ENCODE data around the gene LIPA.
A peak's percentile ranks its signal among the peaks of the same experiment; 100 is the strongest.
"Not testable (repeated sequence)": the region's sequence is repeated elsewhere in the genome, so short reads cannot be mapped to it uniquely, and the experiment has no call there.

Gene LIPA
- 46.8 to 81.2 reads per million in 2 donors for total RNA-seq

DNA sequence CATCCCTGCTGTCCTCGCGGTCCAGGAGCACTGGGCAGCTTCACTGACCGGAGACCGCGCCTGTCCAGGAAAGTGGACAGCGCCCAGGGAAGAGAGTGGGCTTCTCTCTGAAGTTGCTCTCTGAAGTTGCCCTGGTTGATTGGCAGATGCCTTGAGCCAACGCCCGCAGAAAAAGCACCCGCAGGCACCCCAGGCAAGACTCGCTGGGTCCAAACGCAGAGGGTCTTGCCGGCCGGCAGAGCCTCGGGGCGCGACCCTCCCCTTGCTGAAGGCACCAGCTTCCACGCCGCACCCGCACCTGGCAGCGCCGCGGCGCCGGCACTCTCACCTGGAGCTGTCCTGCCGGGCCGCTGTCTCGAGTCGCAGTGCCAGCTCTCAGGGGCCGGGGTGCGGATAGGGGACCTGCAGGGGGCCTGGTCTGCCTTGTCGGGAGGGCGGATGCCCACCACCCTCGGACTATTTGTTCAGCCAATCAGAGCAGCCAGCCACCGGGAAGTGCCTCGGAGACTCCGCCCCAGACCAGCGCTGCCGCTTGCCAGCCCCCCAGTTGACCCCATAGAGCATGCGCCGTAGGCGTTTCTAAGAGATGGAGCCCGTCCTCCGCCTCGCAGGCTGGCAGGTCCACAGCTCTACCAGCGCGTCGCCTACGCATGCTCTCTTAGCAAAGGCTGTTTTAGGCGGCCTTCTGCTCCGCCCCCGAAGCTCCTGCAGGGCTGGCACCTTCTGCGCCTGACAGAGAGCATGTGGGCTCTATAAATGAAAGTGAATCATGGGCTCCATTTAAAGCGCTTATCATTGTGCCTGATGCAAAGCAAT lies at the start of gene LIPA:
LIPA (minus strand) TSS at position 367 of the 816 bp plus-strand sequence. CDS start 4,127 bp downstream, outside the sequence.
- DNase-seq = peak; percentile 89

- DNase-seq = no peak
Observed at GRCh38 chr10:89301232-89301631, 49.7 kb upstream of the LIPA start.

DNA sequence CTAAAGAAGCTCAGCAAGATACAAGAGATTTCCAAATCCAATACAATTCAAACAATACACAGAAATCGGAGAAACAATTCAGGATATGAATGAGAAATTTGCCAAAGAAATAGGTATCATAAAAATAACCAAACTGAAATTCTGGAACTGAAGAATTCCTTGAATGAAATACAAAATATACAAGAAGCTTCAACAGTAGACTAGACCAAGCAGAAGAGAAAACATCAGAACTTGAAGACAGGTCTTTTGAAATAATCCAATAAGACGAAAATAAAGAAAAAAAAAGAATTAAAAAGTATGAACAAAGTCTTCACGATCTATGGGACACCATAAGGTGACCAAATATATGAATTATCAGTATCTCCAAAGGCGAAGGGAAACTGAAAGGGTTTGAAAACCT lies 47.5 kb upstream of the LIPA start:
- DNase-seq = no peak

DNA sequence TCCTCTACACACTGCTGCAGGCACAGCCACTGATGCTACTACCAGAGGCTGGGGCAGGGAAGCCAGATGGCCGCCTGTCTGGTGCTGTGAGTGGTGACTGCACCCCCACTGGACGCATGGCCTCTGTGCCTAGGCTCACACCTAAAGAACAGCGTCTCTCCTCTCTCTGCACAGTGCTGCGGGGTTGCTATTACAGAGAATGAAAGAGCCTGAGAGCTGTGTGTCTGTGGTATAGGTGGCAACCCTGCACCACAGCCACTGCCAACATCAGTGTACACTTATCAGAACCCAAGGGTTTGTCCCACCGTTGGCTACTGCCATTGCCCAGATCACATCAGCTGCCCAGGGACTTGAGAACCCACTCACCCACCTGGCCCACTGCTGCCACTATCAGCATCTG lies 46.2 kb upstream of the LIPA start:
- DNase-seq = no peak

DNA sequence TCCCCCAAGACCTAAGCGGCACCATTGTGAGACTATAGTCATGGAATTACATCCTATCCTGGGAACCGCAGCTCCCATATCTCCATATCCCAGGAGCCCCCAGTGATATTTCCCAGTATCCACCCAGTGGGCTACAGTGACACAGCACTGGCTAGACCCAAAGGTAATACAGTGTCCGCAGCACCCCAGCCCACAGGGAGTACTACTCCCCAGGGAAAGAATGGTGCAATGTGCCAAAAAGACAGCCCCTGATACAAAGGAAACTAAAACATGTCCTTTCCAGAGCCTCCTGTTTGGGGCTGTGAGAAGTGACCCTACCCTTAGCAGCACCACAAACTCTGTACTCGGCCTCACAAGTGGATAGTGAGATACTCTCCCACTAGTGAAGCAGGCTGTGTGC lies 45.8 kb upstream of the LIPA start:
- no peak for DNase-seq

DNA sequence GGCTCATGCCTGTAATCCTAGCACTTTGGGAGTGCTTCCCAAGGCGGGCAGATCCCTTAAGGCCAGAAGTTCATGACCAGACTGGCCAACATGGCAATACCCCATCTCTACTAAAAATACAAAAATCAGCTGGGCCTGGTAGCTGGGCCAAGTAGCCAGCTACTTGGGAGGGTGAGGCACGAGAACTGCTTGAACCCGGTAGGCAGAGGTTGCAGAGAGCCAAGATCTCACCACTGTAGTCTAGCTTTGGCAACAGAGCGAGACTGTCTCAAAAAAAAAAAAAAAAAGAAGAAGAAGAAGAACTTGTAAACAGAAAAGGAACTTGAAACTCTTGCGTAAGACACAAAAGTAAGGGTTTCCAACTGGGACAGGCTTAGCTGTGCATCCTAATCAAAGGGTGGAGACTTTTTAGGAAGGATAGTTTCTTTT lies 44.7 kb upstream of the LIPA start:
- DNase-seq = no peak

DNA sequence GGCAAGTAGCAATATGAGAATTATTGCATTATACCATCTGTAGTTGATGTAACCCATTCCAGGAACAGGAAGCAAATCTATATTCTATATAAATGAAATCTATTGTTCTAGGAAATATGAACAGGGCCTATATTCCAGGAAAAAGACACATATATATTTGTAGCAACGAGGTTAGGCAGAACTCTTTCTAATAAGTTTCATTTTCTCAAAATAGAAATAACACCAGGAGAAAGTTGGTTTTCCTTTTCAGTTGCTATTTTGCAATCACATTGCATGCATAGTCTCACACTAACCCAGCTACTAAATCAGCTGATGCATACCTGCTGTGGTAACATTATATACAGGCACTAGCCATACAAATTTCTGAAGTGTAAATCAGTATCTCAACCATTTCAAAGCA lies 44.0 kb upstream of the LIPA start:
- no peak for DNase-seq

- no peak for DNase-seq
Observed at GRCh38 chr10:89294721-89295239, 43.2 kb upstream of the LIPA start.

DNA sequence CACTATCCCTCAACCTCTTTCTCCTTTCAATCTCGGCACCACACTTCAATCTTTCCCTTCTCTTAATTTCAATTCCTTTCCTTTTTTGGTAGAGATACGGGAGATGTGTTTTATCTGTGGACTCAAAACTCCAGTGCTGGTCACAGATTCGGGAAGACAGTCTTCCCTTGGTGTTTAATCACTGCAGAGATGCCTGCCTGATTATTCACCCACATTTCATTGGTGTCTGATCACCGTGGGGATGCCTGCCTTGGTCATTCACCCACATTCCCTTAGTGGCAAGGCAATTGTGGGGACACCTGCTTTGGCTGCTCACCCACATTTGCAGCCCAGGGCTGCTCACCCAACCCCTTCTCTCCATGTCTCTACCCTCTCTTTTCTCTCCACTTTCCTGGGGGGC lies 33.7 kb upstream of the LIPA start:
- not testable (repeated sequence) for DNase-seq

DNA sequence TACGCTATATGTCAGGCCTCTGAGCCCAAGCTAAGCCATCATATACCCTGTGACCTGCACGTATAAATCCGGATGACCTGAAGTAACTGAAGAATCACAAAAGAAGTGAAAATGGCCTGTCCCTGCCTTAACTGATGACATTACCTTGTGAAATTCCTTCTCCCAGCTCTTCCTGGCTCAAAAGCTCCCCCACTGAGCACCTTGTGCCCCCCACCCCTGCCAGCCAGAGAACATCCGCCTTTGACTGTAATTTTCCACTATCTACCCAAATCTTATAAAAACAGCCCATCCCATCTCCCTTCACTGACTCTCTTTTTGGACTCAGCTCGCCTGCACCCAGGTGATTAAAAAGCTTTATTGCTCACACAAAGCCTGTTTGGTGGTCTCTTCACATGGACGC lies 33.1 kb upstream of the LIPA start:
- not testable (repeated sequence) for DNase-seq

- DNase-seq = no peak
Observed at GRCh38 chr10:89283936-89284475, 32.4 kb upstream of the LIPA start.

GRCh38 chr10:89283025-89283935 lies 31.7 kb upstream of the LIPA start:
- DNase-seq = no peak

- no peak for DNase-seq
Observed at GRCh38 chr10:89281606-89282395, 30.2 kb upstream of the LIPA start.

GRCh38 chr10:89280508-89280907 lies 28.9 kb upstream of the LIPA start:
- DNase-seq = no peak

DNA sequence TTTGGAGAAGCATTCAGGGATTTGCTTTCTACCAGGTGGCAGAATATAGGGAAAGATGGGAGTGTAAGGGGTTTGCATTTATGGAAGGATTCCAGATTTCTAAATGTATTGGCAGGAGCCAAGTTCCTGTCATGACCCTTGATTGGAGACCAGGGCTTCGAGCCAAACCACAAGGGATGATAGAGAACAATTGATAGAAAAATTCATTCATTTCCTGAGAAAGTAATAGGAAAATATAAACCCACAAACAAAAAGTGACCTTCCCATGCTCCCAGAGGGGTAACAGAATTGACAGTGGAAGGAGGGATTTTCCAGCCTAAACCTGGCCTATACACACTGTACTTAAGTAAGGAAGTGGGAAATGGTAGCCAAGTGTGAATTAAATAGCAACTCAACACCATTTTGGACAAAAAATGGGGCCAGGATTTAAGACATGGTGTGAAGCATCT lies 27.9 kb upstream of the LIPA start:
- DNase-seq = no peak

DNA sequence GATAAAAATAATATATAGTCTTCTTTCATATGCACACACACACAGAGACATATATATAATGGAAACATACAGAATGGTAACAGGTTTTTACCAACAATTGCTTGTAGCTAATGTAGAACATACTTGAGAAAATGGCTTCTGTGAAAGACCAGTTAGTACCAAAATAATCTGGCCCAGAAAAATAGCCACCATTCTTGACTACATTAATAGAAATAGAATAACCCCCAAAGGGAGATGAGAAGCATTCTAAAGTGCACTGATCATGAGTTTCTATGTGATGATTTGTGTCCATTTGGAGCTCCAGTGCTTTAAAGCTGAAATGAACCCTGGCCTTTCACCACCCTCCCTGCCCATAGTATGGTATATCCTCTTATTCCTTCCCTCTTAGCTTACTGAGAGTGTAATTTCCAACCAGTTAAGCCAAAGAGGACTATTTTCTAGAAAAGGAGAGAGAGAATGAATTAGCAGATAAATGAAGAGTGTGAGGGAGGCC lies 27.4 kb upstream of the LIPA start:
- DNase-seq = no peak

- DNase-seq = no peak
Observed at GRCh38 chr10:89278034-89278535, 26.5 kb upstream of the LIPA start.

- no peak for DNase-seq
Observed at GRCh38 chr10:89275383-89275782, 23.8 kb upstream of the LIPA start.

- no peak for DNase-seq
Observed at GRCh38 chr10:89274928-89275327, 23.4 kb upstream of the LIPA start.

DNA sequence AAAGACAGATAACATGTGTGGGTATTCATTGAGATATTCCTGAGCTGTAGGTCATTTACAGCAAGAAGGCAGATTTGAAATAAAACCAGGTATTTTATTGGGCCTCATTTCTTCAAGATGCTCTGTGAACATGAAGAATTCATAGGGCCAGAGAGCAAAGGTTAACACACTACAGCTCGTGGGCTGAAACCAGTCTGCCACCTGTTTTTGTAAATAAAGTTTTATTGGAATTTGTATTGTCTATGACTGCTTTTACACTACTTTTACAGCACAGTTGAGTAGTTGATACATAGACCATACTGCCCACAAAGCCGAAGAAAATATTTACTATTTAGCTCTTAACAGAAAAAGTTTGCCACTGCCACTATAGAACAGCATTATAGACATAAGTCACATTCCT lies 22.1 kb upstream of the LIPA start:
- no peak for DNase-seq

DNA sequence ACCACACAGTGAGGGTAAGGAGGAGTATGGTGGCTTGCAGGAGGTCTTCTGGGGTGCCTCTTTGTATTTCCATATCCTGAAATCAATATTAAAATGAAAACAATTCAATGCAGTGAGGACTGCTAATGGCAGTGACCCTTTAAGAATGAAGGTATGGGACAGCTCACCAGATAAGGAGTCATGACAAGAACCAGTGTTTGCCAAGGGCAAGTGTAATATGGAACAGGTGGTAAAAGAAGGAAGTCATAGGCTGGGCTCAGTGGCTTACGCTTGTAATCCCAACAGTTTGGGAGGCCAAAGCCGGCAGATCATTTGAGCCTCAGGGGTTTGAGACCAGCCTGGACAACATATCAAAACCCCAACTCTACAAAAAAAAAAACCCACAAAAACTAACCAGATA lies 20.0 kb upstream of the LIPA start:
- no peak for DNase-seq

DNA sequence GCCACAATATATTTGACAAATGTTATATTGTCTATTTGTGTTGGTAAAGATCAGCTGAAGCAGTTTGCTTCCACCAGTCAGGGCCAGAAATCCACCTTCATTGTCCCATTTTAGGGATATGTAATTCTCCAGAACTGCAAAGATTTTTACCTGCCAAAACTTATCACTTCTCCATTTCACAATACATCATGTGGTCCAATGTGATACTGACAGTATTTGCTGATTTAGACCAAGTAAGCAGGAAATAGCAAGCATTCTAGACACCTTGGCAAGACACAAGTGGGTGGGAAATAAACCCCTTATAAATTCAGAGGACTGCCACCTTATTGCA lies 18.5 kb upstream of the LIPA start:
- no peak for DNase-seq
